CD14-positive monocyte (primary cell): ENCODE measurements around the gene TJP3. TPM values are rescaled to one million over a fixed set of nuclear protein-coding genes. Genes with fewer than 3 reads are reported as not detected.

Source experiments
- DNase-seq, 3 donors: peaks; one replicate each; pipeline ENCODE4 v3.0.0-alpha.2; 2011 to 2022
- H2AFZ ChIP-seq: 2 replicates; pipeline ENCODE4 v1.6.0; 2012; ENCODE audit warnings: mild to moderate bottlenecking, low read depth, low read length, inconsistent platforms; ENCODE audit not compliant: insufficient read depth, poor library complexity, severe bottlenecking
- H3K27ac ChIP-seq, 2 donors: 1 replicate in 1 of 2; 2 replicates in 1 of 2; pipeline ENCODE4 v1.5.1; 2012 to 2013; ENCODE audit warnings: low read length in 2 of 2, control low read depth in 1 of 2, inconsistent platforms in 1 of 2, low read depth in 1 of 2, mild to moderate bottlenecking in 1 of 2
- H3K27me3 ChIP-seq, 2 donors: one replicate each; pipeline versions ENCODE4 v1.6.0 to v1.6.1; 2011 to 2013; ENCODE audit warnings: low read length in 2 of 2; ENCODE audit not compliant: control insufficient read depth in 2 of 2, insufficient read depth in 2 of 2
- H3K36me3 ChIP-seq, 2 donors: replicated peaks in 1 of 2; 1 replicate in 1 of 2; 2 replicates in 1 of 2; pipeline versions ENCODE4 v1.5.1 to v1.6.1; 2012 to 2013; ENCODE audit warnings: low read length in 2 of 2, control low read depth in 1 of 2, inconsistent platforms in 1 of 2, mild to moderate bottlenecking in 1 of 2; ENCODE audit not compliant: insufficient read depth in 2 of 2, control insufficient read depth in 1 of 2
- H3K4me1 ChIP-seq, 2 donors: 1 replicate in 1 of 2; 2 replicates in 1 of 2; pipeline versions ENCODE4 v1.5.1 to v1.6.1; 2012 to 2013; ENCODE audit warnings: low read length in 2 of 2, control low read depth in 1 of 2, inconsistent platforms in 1 of 2, mild to moderate bottlenecking in 1 of 2, moderate library complexity in 1 of 2; ENCODE audit not compliant: insufficient read depth in 2 of 2, control insufficient read depth in 1 of 2
- H3K4me2 ChIP-seq: replicated peaks from 2 replicates; pipeline ENCODE3; 2012; ENCODE audit warnings: low read length, moderate library complexity, mild to moderate bottlenecking; ENCODE audit not compliant: poor library complexity, severe bottlenecking; ENCODE audit errors: extremely low read depth
- H3K4me3 ChIP-seq, 3 experiments: fragments of 200-600 bp in 1 of 3; sonication (generic) in 1 of 3; replicated peaks in 1 of 3; 1 replicate in 2 of 3; 2 replicates in 1 of 3; pipeline ENCODE4 v1.5.1; 2011 to 2013; ENCODE audit warnings: low read length in 3 of 3, mild to moderate bottlenecking in 3 of 3, control low read depth in 2 of 3, low read depth in 2 of 3, inconsistent platforms in 1 of 3, moderate library complexity in 1 of 3
- H3K79me2 ChIP-seq: 2 replicates; pipeline ENCODE4 v1.6.0; 2012; ENCODE audit warnings: mild to moderate bottlenecking, control low read depth, inconsistent platforms, low read length, moderate library complexity; ENCODE audit not compliant: insufficient read depth
- H3K9ac ChIP-seq: 2 replicates; pipeline ENCODE4 v1.6.0; 2017; ENCODE audit warnings: low read length, mild to moderate bottlenecking; ENCODE audit not compliant: insufficient read depth, poor library complexity, severe bottlenecking
- H3K9me3 ChIP-seq, 2 donors: replicated peaks in 1 of 2; 1 replicate in 1 of 2; 2 replicates in 1 of 2; pipeline versions ENCODE4 v1.5.1 to v1.6.1; 2012 to 2013; ENCODE audit warnings: low read length in 2 of 2, control low read depth in 1 of 2; ENCODE audit not compliant: control insufficient read depth in 1 of 2, insufficient read depth in 1 of 2
- H4K20me1 ChIP-seq: 2 replicates; pipeline ENCODE4 v1.6.0; 2012; ENCODE audit warnings: mild to moderate bottlenecking, low read length, control low read depth, moderate library complexity; ENCODE audit not compliant: insufficient read depth
- H3K27ac Mint-ChIP-seq, 7 donors: one replicate each; pipeline ENCODE4 v1.8.0; 2020; ENCODE audit warnings: mild to moderate bottlenecking in 7 of 7, mixed read lengths in 7 of 7, moderate library complexity in 6 of 7, inconsistent platforms in 2 of 7
- H3K27me3 Mint-ChIP-seq, 3 donors: one replicate each; pipeline ENCODE4 v1.8.0; 2021 to 2022; ENCODE audit warnings: low read depth in 3 of 3, mild to moderate bottlenecking in 3 of 3, mixed read lengths in 3 of 3, moderate library complexity in 3 of 3, inconsistent platforms in 1 of 3
- H3K36me3 Mint-ChIP-seq, 2 donors: one replicate each; pipeline ENCODE4 v1.8.0; 2020; ENCODE audit warnings: mixed read lengths in 2 of 2, inconsistent platforms in 1 of 2, mild to moderate bottlenecking in 1 of 2
- H3K4me1 Mint-ChIP-seq: one replicate; pipeline ENCODE4 v1.8.0; 2020; ENCODE audit warnings: mild to moderate bottlenecking, mixed read lengths
- H3K4me3 Mint-ChIP-seq, 2 donors: one replicate each; pipeline ENCODE4 v1.8.0; 2020; ENCODE audit warnings: mild to moderate bottlenecking in 2 of 2, mixed read lengths in 2 of 2, moderate library complexity in 1 of 2
- H3K9me3 Mint-ChIP-seq, 7 donors: one replicate each; pipeline ENCODE4 v1.8.0; 2020 to 2022; ENCODE audit warnings: mixed read lengths in 7 of 7, mild to moderate bottlenecking in 6 of 7, moderate library complexity in 6 of 7, inconsistent platforms in 2 of 7
- WGBS: methylation state at CpG from one replicate; pipeline ENCODE4 v1.1.5; 2013; ENCODE audit warnings: missing lambda C conversion rate; ENCODE audit not compliant: insufficient coverage; 5-methylcytosine and 5-hydroxymethylcytosine counted together
- intact Hi-C, 2 donors: fragments of 100-400 bp; cut with micrococcal nuclease; formaldehyde crosslinking; loops; one replicate each; pipeline versions ENCODE4 v1.15.0 to v1.15.1; 2023
- polyA plus RNA-seq, 3 donors: library from polyadenylated mRNA; depleted of rRNA in 1 of 3; unstranded in 2 of 3; stranded (reverse) in 1 of 3; fragments of 300-500 nt in 2 of 3; fragments of >200 nt in 1 of 3; fragmentation: Illumina TruSeq in 2 of 3; gene quantifications; 1 replicate in 2 of 3; 2 replicates in 1 of 3; pipeline ENCODE4 v1.2.3, GENCODE V29; 2012 to 2021
- TF ChIP-seq, protein P1 (sequence below): fragments of 200-600 bp; IDR thresholded peaks from one replicate; pipeline ENCODE4 v1.8.0; 2022; ENCODE audit warnings: antibody characterized with exemption, mild to moderate bottlenecking

Gene TJP3
- polyA plus RNA-seq, 3 donors = 0.01 TPM; not detected in 2

DNA sequence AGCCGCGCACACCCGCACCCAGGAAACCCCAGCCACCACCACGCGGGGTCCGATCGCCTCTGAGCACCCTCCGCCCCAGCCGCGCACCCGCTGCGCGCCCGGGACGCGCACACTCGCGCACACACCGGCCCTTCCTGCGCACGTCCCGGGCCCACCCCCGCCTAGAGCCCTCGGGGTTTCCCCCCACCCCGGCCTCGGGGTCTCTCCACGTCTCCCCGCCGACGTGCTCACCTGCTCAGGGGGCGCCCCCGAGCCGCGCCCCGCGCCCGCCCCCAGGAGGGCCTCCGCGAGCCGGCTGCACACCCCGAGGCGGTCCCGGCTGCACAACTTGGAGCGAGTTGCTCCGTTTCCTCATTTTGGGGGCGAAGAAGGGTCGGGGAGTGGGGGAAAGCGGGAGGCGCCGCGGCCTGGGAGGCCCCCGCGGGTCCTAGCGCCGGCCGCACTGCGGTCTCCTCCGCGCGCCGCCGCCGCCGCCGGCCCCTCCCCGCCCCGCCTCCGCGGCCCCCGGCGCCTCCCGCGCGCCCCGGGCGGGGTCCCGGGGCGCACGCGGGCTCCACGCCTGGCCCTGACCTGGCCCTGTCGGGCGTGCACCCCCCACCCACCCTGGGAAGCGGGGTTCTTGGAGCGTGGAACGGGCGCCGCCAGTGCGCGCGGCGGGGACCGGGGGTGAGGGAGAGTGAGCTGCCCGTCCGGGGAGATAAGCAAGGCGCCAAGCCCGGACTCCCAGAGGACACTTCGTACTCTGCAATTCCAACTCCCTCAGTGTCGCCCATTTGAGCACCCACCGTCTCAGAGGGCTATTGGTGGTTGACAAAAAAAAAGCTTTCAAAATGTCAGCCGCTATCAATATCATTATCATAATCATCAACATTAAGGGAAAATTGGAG lies 78.0 kb downstream of the TJP3 start, which contains the start of gene MATK:
Gene MATK (minus strand): TSS at position 444 of the 887 bp plus-strand sequence. CDS start 1,246 bp downstream, outside the sequence.
- intact Hi-C loops = no loop called here
- Histone ChIP-seq H3K79me2 (no peaks in the 10 kb centered on the region), H4K20me1 (no peaks in the 10 kb centered on the region), H3K4me2 (peak within 1 kb of the TSS; percentile 76), H3K36me3 (no peaks in the 10 kb centered on the region), H3K4me3 (peak within 1 kb of the TSS in 1 of 3 experiments; percentile 64), H3K27me3 (peaks cover 0 to 13% of the 10 kb centered on the region in 2 donors), H3K9ac (no peak within 1 kb of the TSS), H3K9me3 (peaks cover 18 to 26% of the 10 kb centered on the region in 2 donors), H3K4me1 (peaks cover 7 to 15% of the 10 kb centered on the region in 2 donors), H3K27ac (no peak within 1 kb of the TSS), H2AFZ (peak within 1 kb of the TSS; percentile 50)
- H3K36me3 Mint-ChIP-seq = peaks cover 1 to 7% of the 10 kb centered on the region in 2 donors
- no peak within 1 kb of the TSS for H3K27ac Mint-ChIP-seq
- peaks cover 16 to 33% (median 17%) of the 10 kb centered on the region in 3 donors for H3K27me3 Mint-ChIP-seq
- TF ChIP-seq, protein P1, sequence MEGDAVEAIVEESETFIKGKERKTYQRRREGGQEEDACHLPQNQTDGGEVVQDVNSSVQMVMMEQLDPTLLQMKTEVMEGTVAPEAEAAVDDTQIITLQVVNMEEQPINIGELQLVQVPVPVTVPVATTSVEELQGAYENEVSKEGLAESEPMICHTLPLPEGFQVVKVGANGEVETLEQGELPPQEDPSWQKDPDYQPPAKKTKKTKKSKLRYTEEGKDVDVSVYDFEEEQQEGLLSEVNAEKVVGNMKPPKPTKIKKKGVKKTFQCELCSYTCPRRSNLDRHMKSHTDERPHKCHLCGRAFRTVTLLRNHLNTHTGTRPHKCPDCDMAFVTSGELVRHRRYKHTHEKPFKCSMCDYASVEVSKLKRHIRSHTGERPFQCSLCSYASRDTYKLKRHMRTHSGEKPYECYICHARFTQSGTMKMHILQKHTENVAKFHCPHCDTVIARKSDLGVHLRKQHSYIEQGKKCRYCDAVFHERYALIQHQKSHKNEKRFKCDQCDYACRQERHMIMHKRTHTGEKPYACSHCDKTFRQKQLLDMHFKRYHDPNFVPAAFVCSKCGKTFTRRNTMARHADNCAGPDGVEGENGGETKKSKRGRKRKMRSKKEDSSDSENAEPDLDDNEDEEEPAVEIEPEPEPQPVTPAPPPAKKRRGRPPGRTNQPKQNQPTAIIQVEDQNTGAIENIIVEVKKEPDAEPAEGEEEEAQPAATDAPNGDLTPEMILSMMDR = no peak
- H3K9me3 Mint-ChIP-seq = peaks cover 16 to 30% (median 22%) of the 10 kb centered on the region in 7 donors
- no peak for DNase-seq
- under 1% methylated on average over 74 of the region's 101 CpGs for WGBS
- H3K4me1 Mint-ChIP-seq = peaks cover 9% of the 10 kb centered on the region
- H3K4me3 Mint-ChIP-seq = peak within 1 kb of the TSS; percentile 60 to 78

DNA sequence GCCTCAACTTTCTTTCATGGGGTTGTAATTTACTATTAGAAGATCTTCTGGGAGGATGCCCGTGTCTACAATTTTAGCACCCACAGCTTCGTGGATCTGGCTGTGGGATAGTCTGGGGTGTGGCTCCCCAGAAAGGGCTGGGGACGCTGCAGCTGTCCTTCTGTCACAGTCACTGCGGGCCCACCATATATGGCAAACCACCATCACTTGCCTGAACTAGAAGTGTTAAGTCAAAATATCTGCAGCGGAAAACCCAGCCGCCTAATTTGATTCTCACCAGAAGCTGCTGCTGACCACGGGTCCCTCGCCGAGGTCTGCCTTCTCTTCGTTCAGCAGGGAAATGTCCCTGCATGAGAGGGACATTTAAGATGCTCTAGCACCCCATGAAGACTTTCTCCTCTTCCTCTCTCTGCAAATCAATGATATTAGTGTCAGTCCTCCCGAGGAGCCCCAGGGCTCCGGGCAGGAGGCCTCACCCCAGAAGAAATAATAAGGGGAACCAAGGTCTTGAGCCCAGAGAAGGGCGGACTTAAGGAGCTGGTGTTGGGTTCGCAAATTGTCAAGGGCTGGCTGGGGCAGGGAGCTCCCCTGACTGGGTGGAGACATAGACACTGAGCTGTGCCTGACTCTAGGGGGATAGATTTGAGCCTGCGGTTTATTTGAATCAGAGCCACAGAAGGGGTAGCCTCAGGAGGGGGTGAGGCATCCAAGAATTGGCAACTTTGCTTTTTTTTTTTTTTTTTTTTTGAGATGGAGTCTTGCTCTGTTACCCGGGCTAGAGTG lies 81.0 kb downstream of the TJP3 start:
- no peak overlapping the region for H3K27ac ChIP-seq
- intact Hi-C loops = no loop called here

More for the DNA sequence above, 81.0 kb downstream of the TJP3 start:
- Histone ChIP-seq H3K36me3 (no peaks in the 10 kb centered on the region), H3K9me3 (no peaks in the 10 kb centered on the region), H3K4me1 (peaks cover 7 to 15% of the 10 kb centered on the region in 2 donors), H4K20me1 (no peaks in the 10 kb centered on the region), H3K79me2 (no peaks in the 10 kb centered on the region), H3K4me3 (no peak overlapping the region), H2AFZ (no peak overlapping the region), H3K4me2 (no peak overlapping the region), H3K9ac (no peak overlapping the region), H3K27me3 (peaks cover 0 to 13% of the 10 kb centered on the region in 2 donors)
- WGBS = 65% methylated on average over 10 of the region's 16 CpGs
- H3K9me3 Mint-ChIP-seq = peaks cover 0 to 9% (median 6%) of the 10 kb centered on the region in 7 donors
- H3K4me3 Mint-ChIP-seq = no peak overlapping the region
- no peak for DNase-seq
- peaks cover 19 to 33% (median 21%) of the 10 kb centered on the region in 3 donors for H3K27me3 Mint-ChIP-seq
- TF ChIP-seq, protein P1 = no peak
- no peak overlapping the region for H3K27ac Mint-ChIP-seq
- no peaks in the 10 kb centered on the region for H3K36me3 Mint-ChIP-seq
- H3K4me1 Mint-ChIP-seq = peaks cover 9% of the 10 kb centered on the region
